Stimulated activated CD4-positive, alpha-beta T cell treated with anti-CD3 and anti-CD28 coated beads, Interleukin-2, amount 100 ng/mL, for 48 hours (primary cell): ENCODE measurements around the gene SDHB.

Experiments used
- DNase-seq, 2 donors: peaks; one replicate each; pipeline ENCODE4 v3.0.0-alpha.2; 2020

Gene SDHB

GRCh38 chr1:17043676-17044075, 10.2 kb downstream of the SDHB start:
- DNase-seq = no peak

- DNase-seq = no peak
Observed at GRCh38 chr1:17040135-17040534, 13.7 kb downstream of the SDHB start.

GRCh38 chr1:17039522-17039921, 14.3 kb downstream of the SDHB start:
- DNase-seq = no peak

GRCh38 chr1:17033481-17033880, 20.4 kb downstream of the SDHB start:
- DNase-seq = no peak

- DNase-seq = no peak
Observed at GRCh38 chr1:17032741-17033140, 21.1 kb downstream of the SDHB start.

- no peak for DNase-seq
Observed at GRCh38 chr1:17031436-17031835, 22.4 kb downstream of the SDHB start.

GRCh38 chr1:17030206-17030605, 23.6 kb downstream of the SDHB start:
- DNase-seq = no peak

- DNase-seq = no peak
Observed at GRCh38 chr1:17028662-17029188, 25.1 kb downstream of the SDHB start.

GRCh38 chr1:17027900-17028299, 25.9 kb downstream of the SDHB start:
- DNase-seq = no peak

- DNase-seq = no peak
Observed at GRCh38 chr1:17027403-17027802, 26.4 kb downstream of the SDHB start.

GRCh38 chr1:17024721-17025120, 29.1 kb downstream of the SDHB start:
- no peak for DNase-seq

- no peak for DNase-seq
Observed at GRCh38 chr1:17023573-17023972, 30.3 kb downstream of the SDHB start.

- no peak for DNase-seq
Observed at GRCh38 chr1:17023102-17023501, 30.7 kb downstream of the SDHB start.

GRCh38 chr1:17021896-17022295, 31.9 kb downstream of the SDHB start:
- no peak for DNase-seq

GRCh38 chr1:17020502-17020901, 33.3 kb downstream of the SDHB start:
- no peak for DNase-seq

GRCh38 chr1:17018849-17019248, 35.0 kb downstream of the SDHB start:
- no peak for DNase-seq

- no peak for DNase-seq
Observed at GRCh38 chr1:17017435-17017834, 36.4 kb downstream of the SDHB start.

- no peak for DNase-seq
Observed at GRCh38 chr1:17016317-17016661, 37.5 kb downstream of the SDHB start.

GRCh38 chr1:17014671-17015567, 38.9 kb downstream of the SDHB start:
- no peak for DNase-seq

GRCh38 chr1:17013491-17014320, 40.1 kb downstream of the SDHB start:
- no peak for DNase-seq

GRCh38 chr1:17012775-17013490, 40.9 kb downstream of the SDHB start:
- DNase-seq = no peak

- DNase-seq = peak; percentile 75 to 86
Observed at GRCh38 chr1:17011439-17012307, 42.2 kb downstream of the SDHB start, which contains the start of gene ATP13A2. ATP13A2 (minus strand) TSS chr1:17011928; CDS start chr1:17011738, 190 bp downstream.
